Activated T-cell treated with anti-CD3 and anti-CD28 coated beads for 4 hours (primary cell): ENCODE data around the gene CREB5.

ENCODE experiments used
- DNase-seq: peaks from one replicate; pipeline ENCODE4 v3.0.0-alpha.2; 2020

CREB5 gene

DNA sequence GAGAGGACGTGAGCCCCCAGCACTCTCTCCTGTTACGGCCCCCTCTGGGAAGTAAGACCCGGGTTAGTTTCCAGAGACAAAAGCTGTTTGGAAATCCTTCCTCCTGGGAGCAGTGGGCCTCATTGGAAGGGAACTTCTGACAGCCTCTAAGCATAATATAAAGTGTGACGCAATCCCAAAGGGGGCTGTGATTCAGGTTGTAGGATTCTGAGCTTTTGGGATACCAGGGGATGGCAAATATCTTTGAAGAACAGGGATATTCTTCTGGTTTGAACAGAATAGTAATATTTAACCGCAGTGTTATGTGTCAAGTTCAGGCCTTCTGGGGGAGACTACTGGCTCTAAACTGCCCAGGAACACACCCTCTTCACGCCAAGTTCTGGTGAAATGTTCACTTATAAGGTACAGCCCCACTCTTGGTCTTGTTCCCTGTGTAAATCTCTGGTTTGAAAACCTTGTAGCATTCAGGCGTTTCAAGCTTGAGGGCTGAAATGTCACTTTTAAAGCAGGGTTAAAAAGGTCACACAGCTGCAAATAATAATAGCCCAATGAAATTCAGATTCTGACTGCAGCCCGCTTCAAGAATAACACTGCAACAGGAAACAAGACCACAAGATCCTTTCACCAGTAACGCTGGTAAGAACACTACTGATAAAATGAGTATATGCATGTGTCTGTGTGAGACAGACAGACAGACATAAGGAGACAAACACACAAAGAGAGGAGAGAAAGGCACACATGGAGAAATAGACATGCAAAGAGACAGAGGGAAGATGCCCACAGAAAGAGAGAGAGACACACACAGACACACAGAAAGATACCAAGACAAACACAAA lies 69.0 kb downstream of the CREB5 start:
- no peak for DNase-seq

DNA sequence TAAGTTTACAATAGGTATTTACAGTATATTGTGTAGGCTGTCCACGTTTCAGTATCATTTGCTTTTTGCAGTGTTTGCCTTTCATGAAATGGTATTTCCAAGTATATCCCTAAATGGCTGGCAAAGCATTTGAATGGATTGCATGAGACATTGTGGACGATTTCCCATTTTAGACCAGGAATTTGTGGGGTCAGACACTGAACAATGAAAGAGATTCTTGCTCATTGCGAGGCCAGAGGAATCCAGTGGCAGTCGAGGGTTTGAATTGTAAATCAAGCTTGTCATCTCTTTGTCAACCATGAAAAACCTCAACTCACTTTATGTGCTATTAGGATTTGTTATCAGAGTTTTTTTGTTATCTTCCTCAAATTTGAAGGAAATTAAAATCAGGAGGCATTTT lies 70.8 kb downstream of the CREB5 start:
- no peak for DNase-seq

GRCh38 chr7:28483908-28484605 lies 71.7 kb downstream of the CREB5 start:
- DNase-seq, result no peak

DNA sequence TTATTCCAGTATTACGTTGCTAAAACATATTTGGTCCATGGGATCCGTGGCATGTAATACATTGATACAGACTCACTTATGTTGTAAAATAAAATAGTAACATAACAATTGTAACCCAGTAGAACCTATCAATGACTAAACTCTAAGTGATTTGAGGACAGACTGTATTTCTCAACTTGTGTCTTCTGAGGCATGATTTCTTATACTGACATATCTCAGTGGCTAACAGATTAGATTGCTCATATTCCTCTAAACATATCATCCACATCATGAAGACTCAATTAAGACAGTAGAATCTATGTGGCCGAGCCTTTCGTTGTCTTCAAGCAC lies 72.3 kb downstream of the CREB5 start:
- no peak for DNase-seq

DNA sequence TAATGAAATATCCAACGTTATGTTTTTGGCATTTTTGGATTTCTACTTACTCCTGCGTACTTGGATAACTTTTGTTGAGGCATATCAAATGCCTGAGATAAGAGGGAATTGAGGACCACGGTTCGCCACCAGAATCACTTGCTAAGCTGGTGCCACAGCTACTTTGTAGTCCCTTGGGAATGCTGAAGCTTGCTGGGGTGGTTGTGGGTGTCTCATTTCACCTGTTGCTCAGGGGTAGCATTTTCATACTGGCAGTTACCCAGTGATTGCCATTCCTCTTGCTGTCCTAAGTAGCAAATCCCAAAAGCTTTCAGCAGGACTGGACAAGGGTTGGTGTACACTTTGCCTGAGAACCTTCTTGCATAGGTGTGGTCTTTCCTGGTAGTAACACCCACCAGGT lies 75.2 kb downstream of the CREB5 start:
- DNase-seq, result no peak

DNA sequence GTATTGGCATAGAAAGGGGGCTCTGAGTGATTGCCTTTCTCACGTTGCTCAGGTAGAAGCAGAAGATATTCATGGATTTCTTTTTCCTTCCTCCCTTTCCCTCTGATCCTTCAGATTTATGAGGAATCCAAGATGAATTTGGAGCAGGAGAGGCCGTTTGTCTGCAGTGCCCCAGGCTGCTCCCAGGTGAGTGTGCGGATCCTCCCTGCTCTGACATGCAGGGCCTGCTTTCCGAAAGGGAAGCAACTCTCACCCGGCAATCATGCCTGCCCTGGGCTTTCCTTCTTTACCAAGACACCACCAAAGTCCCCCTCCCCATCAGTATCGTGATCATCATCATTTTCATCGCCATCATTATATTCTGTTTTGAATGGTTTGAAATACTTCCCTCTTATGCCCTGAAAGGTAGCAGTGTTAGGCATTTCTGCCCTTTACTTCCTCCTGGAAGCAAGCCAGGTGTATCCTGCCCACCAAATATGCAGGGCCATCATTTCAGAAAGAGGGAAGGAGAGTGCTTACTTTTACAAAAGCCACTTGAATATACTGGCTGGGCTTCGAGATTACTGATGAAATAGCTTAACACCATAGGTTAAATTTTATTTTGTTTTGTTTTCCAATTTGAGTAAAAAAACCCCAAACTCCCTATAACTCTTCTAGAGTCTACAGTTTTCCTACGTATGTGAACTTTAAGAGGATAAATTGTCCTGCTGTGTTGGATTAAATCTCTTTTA lies 75.9 kb downstream of the CREB5 start:
- DNase-seq, result no peak

DNA sequence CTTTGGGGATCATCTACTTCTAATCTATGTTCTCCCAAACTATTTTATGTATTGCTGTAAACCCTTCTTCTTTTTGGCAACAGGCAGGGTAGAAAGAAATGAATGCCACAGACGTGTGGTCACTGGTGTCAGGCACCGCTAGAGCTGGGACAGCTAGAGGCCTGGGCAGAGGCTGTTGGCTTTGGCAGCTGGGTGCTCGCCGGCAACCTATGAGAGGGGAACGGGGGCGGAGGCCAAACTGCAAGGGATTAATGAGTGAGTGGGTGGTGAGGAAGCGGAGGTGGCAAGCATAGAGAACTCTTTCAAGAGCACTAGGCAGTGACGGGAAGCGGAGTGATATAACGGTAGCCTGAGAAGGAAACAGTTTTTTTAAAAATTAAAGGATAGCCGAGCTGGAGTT lies 78.5 kb downstream of the CREB5 start:
- no peak for DNase-seq

GRCh38 chr7:28493477-28493876 lies 81.2 kb downstream of the CREB5 start:
- DNase-seq, result no peak

GRCh38 chr7:28497009-28497408 lies 84.7 kb downstream of the CREB5 start:
- no peak for DNase-seq

GRCh38 chr7:28498636-28499035 lies 86.3 kb downstream of the CREB5 start:
- no peak for DNase-seq

- DNase-seq, result no peak
Measured at GRCh38 chr7:28500138-28500537, 87.8 kb downstream of the CREB5 start.

DNA sequence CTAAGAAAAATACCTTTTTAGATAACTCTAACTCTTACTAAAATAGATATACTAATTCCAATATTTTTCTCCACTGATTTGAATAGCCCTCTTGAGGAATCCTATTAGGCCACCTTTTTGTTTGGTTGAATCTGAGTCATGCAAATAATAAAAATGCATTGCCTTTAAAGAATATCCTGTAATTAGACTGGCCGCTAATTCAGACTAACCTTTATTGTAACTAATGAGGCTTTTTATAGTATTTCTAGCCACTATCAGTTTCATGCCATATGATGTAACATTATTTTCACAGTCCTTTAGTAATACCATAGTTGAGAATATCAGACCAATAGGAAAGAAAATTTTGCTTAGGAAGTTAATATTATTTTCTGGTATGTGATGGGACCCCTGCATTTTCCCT lies 90.1 kb downstream of the CREB5 start:
- DNase-seq, result no peak

DNA sequence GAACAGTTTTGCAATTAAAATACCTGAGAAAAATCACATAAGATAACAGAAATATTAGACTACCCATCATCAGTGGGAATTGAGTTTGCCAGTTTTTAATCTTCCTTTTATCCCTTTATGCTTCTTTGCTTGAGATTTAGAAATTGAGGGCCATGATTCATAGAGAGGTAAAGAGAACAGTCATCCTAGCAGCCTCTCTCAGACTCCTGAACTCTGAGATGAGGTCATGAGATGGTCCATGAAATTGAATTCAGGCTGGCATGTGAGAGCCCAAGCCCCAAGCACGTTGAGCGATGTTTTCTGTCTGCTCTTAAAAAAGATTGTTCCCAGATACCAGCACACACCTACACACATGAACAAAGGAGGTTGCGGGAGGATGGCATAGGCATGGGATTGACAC lies 91.1 kb downstream of the CREB5 start:
- no peak for DNase-seq

- no peak for DNase-seq
Measured at GRCh38 chr7:28505014-28505413, 92.7 kb downstream of the CREB5 start.

- no peak for DNase-seq
Measured at GRCh38 chr7:28505867-28506266, 93.5 kb downstream of the CREB5 start.

GRCh38 chr7:28507525-28508282 lies 95.4 kb downstream of the CREB5 start:
- DNase-seq, result no peak

DNA sequence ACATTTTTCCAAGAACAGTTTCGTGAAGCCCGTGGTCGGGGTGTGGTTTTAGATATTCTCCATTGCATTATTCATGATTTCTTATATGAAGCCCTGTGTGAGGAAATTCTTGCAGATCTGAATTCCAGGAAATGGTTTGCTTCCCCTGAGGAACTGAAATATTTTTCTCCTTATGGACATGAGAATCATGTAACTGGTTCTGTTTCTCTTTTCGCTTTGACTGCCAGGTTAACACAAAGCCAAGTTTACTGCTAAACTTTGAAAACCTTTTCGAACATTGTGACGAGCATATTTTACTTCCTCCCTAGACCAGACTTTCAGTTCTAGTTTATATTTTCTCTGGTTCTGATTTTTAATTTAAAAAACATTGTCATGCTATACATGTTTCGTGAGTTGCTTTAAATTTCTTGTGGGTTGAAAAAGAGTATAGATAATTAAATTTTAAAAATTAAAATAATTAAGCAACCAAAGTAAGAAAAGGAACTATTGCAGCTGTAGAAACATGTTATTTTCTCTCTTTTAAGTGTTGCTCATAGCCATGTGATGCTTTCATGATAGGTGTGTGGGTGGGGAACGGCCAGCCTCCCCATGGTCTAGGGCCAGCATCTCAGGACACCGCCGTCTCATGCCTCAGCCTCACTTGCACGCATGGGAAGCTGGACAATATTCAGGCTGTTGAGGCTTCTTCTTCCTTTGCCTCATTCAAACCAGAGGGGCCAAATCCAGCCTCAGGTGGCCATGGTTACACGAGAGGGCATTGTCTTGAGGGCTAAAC lies 97.1 kb downstream of the CREB5 start:
- DNase-seq, result no peak

DNA sequence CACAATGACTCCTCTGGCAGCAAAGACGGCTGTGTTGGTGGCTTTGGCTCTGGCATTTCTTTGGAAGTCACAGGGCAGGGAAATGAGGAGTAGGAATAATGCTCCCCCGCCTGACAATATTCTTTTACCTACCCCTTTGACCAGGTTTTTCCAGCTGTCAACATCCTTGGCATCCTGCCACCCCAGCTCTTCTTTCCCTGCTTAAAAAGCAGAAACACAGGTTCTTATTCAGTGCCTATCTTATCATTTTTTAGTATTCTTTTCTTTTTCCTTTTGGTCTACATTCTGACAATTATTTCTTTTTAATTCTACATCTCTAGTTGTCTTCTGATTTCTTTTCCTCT lies 97.7 kb downstream of the CREB5 start:
- no peak for DNase-seq

DNA sequence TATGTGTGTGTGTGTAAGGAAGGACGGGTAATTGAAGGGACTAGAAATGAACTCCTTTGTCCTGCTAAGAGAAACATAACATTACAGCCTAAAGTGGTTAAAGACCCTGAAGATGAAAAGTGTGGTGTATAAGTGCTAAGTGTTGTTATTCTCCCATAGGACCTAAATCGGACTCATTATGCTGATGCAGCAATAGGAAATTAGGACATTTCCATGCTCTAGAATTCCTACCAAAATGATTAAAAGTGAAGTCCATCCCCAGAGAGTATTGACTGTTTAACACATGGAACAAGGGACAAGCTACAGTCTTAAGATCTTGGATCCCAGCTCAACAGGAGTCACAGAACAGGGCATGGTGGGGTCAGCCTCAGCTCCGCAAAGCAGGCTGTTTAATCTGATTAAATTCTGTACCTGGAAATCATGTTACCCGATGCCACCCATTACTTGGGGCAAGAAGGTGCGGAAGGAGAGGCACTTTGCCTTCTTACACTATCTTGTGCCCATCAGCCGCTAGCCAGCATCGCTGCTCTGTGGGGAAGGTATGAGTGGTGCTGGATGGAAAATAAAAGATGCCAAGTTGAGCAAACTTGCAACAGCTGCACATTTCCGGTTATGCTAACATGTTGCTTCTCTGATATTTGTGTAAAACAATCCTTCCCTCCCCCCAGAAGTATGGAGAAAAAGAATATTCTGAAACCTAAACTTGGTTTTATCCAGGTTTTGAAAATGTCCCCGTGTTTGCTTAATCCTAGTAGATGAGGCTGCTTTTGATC lies 100.5 kb downstream of the CREB5 start:
- DNase-seq, result no peak

GRCh38 chr7:28516390-28517172 lies 104.3 kb downstream of the CREB5 start:
- no peak for DNase-seq

- no peak for DNase-seq
Measured at GRCh38 chr7:28517206-28517605, 104.9 kb downstream of the CREB5 start.
